HG03095 (cell line): ENCODE data around the gene SMIM36.
"Not testable (repeated sequence)": the region's sequence is repeated elsewhere in the genome, so short reads cannot be mapped to it uniquely, and the experiment has no call there.

Experiments
- ATAC-seq: cut with Tn5 transposase; IDR thresholded peaks from one replicate; pipeline ENCODE4 v1.9.1; 2021; ENCODE audit warnings: moderate library complexity; ENCODE audit not compliant: unreplicated experiment

SMIM36 gene

DNA sequence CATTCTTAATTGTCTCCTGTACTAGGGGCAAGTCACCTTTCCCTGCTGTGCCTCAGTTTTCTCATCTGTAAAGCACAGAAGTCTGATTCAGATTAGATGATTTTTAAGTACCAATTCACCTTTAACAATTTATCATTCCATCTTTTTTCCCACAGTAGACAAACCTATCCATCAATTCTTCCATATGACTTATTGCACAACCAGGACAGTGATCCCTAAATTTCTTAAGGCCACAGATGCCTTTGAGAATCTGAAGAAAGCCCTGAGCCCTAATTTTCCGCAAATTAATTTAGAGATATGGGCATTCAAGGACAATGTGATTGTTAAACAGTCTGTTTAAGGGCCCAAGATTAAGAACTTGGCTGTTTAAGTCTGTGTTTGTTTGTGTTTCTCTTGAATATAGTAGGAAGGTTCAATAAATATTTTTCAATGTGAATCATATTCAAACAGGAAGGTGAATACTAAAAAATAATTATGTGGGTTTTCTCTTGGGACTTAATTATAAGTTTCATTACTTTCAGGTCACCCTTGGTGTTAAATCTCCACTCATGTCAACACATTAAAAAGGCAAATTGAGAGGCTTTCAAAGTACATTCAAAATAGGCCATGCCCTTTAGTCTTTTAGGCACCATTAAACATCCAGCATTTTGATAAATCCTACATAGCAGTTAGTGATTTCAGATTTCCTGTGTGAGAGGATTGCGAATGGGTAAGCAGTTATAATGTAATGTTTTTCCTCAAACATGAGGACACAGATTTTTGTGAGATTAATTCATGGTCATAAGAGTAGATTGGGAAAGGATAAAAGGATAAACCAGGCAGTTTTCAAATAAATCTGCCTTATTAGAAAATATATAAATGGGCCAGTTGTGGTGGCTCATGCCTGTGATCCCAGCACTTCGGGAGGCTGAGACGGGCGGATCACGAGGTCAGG, 54.7 kb downstream of the SMIM36 start:
- ATAC-seq = no peak

DNA sequence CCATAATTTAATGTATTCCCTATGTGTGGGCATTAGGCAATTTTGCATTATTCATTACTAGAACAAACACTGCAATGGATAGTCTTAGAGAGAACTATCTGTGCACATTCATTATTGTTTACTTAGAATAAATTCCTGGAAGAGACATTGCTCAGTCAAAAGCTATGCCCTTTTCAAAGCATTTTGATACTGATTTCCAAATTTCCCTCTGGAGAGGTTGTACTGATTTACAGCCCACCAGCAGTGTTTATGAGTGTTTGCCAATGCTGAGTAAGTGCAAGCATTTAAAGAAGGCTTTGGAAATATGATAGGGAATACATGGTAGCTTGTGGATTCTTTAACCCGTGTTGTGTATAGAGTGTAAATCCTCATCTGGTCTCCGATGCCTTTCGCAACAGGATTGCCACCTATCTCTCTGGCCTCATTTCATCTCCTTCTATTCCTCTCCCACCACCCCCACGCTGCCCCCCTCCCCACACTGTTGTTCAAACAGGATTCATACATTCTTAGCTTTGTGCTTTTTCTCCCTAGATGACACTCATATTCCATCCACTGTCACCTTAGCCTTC, 56.3 kb downstream of the SMIM36 start:
- no peak for ATAC-seq

DNA sequence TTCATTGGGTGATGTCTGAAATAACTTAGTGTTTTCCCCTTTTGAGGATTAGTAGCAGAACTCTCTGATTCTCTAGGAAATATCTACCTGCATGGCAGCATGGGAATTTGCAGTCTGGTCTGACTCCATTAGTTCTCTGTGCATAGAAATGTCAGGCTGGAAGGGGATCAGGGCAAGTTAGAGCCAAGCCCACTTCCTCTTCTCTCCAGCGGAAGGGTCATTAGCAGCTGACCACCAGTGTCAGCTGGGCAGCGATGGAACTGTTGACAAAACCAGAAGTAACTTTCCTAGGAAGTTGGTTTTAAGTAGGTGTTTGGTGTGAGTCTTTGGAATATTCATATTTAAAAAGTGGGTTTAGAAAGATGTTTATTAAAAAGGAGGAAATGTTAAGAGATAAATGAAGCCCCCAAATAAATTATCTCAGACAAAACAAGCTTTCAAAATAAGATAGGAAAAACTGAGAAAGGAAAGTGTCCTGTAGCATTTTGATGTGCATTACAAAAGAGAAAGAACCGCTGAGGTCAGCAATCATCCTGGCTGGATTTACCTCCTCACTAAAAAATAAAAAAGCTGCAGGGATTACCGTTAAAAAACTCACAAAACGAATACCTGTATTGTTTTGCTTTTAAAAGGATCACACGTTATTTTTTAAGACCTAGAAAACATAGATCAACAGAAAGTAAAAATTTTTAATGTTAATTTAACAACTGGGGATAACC, 57.3 kb downstream of the SMIM36 start:
- ATAC-seq = no peak

DNA sequence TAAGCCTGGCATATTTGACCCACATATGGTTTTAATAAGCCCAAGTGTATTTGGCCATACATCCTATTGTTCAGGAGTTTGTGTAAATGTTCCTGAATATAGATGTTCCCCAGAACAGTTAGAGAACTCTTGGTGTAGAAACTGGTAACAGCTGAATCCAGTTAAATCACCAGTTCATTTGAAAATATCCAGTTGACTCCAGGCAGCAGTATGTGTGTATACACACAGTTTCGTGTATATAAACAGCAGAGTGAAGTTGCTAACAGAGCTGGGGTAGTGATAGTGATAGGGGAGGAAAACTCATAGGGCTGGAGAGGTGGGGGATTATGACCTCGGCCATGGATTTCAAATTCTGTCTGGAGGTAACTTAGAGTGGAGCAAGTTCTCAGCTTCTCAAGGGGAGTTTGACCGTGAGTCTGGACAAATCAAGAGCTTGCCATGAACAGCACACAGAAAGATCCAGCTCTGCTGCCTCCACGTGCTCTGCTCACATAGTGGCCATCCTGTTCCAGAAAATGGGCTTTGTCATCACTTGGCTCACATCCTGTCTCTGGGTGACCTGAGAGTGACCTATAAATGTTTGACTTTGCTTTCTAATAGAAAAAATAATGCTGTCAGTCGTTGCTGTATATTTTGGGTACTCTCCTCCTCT, 59.0 kb downstream of the SMIM36 start:
- no peak for ATAC-seq

DNA sequence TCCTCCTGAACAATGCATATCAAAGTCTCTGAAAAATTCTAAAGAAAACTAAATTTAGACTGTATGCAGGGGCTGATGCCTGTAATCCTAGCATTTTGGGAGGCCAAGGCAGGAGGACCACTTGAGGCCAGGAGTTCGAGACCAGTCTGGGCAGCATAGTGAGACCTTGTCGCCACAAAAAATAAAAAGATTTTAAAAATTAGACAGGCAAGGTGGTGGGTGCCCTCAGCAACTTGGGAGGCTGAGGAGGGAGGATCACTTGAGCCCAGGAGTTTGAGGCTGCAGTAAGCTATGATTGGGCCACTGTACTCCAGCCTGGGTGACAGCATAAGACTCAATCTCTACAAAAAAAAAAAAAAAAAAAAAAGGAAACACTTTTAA, 59.5 kb downstream of the SMIM36 start:
- no peak for ATAC-seq

DNA sequence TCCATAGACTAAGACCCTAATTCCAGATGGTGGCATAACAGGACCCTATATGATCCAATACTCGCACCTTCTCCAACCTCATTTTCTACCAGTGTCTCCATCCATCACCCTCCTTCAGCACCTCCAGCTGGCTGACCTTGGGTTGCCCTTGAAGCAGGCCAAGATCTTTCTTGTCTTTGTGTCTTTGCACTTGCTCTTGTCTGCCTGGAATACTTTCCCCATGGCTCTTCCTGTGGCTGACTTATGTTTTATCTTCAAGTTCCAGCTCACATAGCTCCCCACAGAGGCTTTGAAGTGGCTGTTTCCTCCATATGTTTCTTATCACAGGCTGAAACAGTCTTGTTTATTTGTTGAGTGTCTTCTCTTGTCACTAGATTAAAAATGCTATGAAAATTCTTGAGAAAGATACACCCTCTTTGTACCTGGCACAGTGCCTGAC, 60.0 kb downstream of the SMIM36 start:
- no peak for ATAC-seq

DNA sequence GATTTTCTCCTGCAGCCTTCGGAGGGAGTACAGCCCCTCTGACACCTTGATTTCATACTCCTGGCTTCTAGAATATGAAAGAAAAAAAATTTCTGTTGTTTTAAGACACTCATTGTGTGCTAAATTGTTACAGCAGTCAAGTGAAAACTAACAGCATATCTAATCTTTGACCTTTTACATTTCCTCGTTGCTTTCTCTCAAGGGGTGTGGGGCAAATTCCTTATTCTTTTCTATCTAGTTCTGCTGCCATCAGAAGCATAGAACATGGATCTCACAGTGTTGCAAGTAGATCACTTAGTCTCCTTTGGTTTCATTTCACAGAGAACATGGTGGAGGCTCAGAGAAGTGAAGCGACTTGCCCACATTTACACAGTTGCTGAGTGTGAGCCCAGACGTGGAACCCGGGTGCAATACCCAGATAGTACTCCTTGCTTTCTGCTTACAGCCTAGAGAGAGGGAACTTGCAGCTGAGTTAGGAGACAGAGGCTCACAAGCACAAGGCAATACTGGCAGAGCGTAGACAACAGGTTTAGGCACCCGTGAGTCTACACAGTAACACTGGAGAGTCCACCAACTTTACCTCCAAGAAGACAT, 60.9 kb downstream of the SMIM36 start:
- ATAC-seq = no peak

DNA sequence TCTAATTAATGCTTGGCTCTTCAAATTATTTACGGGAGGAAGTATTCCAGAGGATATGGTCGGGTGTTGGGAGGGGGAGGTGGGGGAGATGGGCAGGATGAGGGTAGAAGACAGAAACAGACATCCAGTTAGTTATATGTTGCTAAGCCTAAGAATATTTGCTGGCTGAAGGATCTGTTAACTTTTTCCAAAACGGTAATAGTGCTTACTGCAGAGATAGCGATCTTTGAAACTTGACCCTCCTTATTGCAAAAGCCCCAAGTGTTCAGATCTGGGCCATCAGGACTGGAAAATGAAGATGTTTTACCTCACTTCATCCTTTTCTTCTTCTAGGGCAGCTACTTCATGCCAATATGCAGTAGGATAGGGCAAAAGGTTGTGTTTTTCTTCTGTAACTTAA, 62.6 kb downstream of the SMIM36 start:
- ATAC-seq = no peak

DNA sequence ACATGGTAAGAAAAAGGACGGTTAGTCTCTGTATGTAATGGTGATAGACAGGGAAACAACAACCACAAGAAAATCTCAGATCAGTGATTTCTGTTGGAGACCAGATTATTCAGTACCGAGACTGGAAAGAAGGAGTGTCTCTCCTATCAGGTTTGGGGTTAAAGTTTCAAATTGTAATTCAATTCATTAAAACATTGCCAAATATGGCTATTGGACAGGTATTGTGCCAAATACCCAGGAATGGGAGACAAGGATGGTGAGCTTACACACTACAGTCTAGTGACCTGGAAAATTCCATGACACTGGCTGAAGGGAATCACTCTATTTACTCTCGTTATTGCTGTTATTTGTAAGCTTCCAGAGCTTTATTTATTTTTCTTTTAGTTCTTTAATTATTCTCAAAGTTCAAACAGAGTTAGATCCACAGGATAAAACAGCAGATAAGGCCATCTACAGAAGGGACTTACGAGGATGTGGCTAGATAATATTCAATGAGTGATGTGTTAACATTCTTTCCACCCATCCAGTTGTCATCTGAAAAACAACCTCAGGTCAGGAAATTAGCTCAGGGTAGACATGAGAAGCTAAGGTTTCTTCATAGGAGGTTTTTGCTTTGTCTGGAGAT, 64.6 kb downstream of the SMIM36 start:
- ATAC-seq = no peak

DNA sequence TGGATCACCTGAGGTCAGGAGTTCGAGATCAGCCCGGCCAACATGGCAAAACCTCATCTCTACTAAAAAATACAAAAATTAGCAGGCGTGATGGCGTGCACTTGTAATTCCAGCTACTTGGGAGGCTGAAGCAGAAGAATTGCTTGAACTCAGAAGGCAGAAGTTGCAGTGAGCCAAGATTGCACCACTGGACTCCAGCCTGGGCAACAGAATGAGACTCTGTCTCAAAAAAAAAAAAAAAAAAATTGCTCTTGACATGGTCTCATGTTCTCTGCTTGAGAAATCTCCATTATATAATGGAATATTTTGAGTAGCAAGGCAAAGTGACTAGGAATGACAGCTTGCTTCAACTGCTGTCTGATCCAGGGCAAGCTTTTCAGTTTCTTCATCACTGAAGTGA, 65.2 kb downstream of the SMIM36 start:
- ATAC-seq = not testable (repeated sequence)

DNA sequence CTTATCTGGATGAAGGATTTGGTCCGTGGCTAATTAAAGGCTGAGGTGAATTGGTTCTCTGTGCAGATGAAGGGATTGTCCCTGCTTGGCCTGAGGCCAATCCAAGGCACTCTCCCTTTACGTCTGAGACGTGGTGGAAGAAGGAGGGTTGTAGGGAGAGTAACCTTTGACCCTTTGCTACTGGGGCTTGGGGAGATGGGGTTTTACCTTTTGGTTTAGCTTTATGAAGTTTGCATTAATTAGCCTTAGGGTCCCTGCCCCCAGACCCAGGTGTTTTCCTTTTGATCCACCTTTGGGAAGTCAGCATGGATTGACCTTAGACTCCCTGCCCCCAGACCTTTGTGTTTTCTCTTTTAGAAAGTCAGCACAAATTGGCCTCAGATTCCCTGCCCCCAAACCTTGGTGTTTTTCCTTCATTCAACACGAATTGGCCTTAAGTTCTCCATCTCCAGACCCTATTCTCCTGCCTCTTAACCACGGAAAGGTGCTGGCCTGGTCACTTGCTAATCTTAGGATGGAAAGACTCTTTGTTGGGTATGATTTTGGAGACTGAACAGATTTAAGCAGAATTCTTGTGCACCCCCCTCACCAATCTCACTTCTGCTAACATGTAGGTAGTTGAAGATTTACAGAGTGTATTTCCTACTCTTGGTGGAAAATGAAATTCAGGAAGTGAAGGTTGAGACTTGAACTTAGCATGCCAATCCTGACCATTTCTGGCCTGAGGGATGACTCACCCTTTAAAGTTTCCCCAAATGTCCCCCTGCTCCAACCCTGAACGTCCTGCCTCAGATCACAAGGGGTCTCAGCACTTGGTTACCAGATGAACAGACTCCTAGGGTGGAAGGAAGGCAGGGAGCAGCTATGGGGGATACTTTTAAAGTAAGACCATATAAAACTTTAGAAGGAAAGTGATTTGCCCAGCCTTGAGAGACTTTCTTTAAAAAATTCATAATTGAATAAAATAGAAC, 66.5 kb downstream of the SMIM36 start:
- peak; percentile 67 for ATAC-seq

DNA sequence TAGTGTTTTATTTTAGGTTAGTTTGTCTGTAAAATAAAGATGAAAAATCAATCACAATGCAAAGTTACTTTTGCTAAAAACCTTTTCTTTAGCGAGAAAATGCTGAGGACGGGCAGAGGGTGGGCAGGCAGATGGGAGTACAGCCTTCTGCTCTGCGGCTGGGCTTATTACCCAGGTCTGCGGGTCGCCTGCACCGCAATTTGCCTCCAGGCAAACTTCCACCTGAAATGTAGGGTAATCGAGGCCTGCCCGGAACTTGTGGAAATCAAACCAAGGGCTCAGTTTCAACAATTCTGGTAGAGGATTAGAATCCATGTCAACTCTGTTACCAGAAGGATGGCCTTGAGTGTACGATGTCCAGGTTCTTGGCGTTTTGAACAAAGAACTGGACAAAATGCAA, 67.3 kb downstream of the SMIM36 start:
- ATAC-seq = no peak

DNA sequence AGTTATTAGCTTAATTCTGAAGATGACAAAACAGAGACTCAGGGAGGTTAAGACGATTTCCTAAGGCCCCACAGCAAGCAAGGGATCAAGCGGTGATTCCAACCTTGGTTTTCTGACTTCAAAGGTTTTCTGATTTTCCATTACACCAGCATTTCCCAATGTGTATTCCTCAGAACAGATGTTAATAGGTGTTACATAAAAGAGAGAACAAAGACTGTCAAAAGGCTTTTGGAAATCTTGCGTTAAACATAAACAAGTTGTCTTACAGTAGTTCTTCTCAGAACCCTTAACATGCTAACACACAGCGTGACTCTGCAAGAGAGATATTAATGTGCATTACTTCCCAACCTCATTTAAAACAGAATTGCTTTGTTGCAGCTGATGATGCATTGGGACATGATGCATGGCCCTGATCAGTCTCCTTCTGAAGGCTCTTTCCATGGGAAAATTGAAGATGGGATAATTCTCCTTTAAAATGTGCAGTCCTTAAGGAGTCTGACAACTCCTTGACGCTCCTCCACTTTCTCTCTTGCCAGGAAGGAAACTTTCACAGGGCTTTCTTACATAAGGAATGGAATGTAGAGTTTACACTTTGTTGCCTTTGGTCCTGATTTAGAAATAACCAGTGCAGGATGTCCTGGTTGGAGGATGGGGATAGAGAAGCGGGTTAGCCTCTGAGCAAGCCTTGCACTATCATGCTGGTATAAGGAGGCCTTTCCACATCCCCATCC, 68.1 kb downstream of the SMIM36 start:
- no peak for ATAC-seq

DNA sequence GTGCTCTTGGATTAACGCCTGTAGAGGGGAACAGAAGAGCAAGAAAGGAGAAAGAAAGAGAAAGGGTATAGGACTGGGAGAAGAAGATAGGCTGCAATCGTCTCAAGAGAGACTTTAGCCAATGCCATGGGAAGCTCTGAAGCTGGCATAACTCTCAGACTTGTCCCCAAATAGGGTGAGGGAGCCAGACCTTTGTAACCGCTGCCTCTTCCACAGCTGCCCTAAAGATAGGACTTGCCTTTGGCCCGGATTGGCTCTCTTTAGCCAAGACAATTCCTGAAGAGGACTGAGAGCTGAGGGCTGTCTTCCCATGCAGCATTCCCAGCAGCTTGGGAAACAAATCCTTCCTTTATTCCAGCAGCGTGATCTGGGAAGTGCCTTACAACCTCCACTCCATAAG, 68.8 kb downstream of the SMIM36 start:
- ATAC-seq = no peak

DNA sequence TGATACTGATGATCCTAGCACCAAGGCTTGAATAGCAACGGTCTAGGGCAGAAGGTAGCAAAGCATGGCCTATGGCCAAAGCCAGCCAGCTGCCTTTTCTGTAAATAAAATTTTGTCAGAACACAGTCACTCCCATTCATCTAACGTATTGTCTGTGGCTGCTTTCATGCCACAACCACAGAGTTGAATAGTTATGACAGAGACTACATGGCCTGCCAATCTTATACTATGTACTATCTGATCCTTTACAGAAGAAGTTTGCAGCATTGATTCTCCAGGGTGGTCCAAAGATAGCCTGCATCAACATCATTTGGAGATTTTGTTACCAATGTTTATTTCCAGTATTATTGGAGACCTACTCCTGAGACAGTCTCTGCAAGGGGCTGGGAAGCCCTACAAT, 69.7 kb downstream of the SMIM36 start:
- no peak for ATAC-seq

DNA sequence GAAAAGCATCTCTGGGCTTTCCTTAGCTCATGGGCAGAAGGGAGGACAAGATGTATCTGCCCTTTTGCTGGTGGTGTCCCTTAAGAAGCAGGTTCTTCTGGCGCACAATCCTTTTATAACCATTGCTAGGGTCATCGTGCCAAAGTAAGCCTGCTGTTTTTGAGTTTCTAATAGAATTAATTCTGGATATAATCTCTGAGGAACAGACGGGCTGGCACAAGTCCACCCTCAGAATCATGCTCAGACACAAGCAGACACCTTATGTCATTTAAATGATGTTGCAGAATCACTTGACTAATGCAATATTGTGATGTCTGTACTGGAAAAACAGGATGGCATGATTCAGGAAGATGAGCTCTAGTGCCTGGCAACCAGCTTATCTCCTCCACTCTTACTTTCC, 70.9 kb downstream of the SMIM36 start:
- ATAC-seq = no peak

DNA sequence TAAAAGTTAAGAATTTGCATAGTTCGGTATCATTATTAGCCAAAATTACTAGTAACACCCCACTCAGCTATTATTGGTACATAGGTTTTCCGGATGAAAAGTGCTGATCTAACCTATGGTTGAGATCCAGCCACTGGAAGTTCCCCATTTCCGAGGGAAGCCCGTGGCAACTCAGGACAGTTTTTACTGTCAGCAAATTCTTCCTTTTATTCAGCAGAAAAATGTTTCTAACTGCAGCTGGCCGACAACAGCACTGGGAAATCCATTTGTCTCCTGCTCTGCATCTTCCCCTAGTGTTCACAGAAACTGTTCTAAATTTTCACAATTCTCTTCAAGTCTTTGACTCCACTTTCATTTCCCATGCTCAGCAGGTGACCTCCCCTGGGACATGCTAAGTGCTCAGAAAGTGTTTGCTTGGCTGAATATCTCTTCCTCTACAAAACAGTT, 74.1 kb downstream of the SMIM36 start:
- peak; percentile 64 for ATAC-seq
